ENCODE results near the gene NTS.

The NTS gene

DNA sequence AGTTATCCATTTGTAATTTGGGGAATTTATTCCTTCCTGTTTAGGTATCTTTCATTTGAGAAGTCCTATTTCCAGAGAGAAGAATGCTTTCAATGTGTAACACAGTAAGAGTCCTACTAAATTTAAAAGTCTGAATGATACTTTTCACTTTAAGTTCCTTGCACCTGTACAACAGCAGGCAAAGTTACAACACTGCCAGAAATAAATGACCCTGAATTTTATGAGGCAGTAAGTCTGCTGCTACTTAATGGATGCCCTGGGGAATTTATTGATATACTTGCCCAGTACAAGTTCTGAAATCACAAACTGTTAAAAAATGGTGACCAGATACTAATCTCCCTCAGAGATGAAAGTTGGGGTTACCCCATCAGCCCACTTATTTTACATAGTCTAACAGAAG lies 53.1 kb downstream of the NTS start:
- no peak for DNase-seq
